T-cell (primary cell): ENCODE results near the gene ERG. TPM values are rescaled to one million over a fixed set of nuclear protein-coding genes. Genes with fewer than 3 reads are reported as not detected.

Experiments used
- ATAC-seq, 4 experiments: fragments of 200-7000 bp in 3 of 4; fragments of 150-1000 bp in 1 of 4; cut with Tn5 transposase; replicated peaks in 1 of 4; 1 replicate in 3 of 4; 2 replicates in 1 of 4; pipeline ENCODE4 v1.10.0; 2021; ENCODE audit warnings: moderate library complexity in 3 of 4, mild to moderate bottlenecking in 2 of 4, moderate number of reproducible peaks in 1 of 4
- CTCF ChIA-PET, 2 donors: fragments of 300-600 bp; sonication (Branson Sonifier 250); formaldehyde crosslinking; loops; one replicate each; lab custom pipeline; 2022; ENCODE audit warnings: antibody characterized with exemption in 2 of 2; lab: Charles Lee
- POLR2A ChIA-PET, 2 donors: fragments of 300-600 bp; sonication (Branson Sonifier 250); formaldehyde crosslinking; loops; one replicate each; lab custom pipeline; 2022; ENCODE audit warnings: antibody characterized with exemption in 2 of 2; lab: Charles Lee
- DNase-seq, 35 experiments: peaks; one replicate each; pipeline versions ENCODE4 v3.0.0 to v3.0.0-alpha.2; 2013 to 2023
- H3K27ac ChIP-seq: one replicate; pipeline ENCODE4 v1.5.1; 2013; ENCODE audit warnings: low read length
- H3K27me3 ChIP-seq, 2 experiments: replicated peaks in 1 of 2; 1 replicate in 1 of 2; 2 replicates in 1 of 2; pipeline versions ENCODE4 v1.6.1 to v1.7.0; 2013; ENCODE audit warnings: low read length in 1 of 2, mixed read lengths in 1 of 2; ENCODE audit not compliant: control insufficient read depth in 2 of 2, insufficient read depth in 2 of 2; ENCODE audit errors: extremely low read depth in 1 of 2
- H3K36me3 ChIP-seq, 2 donors: 1 replicate in 1 of 2; 2 replicates in 1 of 2; pipeline versions ENCODE4 v1.6.1 to v1.7.0; 2013; ENCODE audit warnings: low read length in 1 of 2; ENCODE audit not compliant: control insufficient read depth in 2 of 2, insufficient read depth in 1 of 2; ENCODE audit errors: extremely low read depth in 1 of 2
- H3K4me1 ChIP-seq, 2 experiments: 1 replicate in 1 of 2; 2 replicates in 1 of 2; pipeline versions ENCODE4 v1.6.1 to v1.7.0; 2013; ENCODE audit warnings: low read length in 2 of 2, mixed read lengths in 1 of 2; ENCODE audit not compliant: insufficient read depth in 2 of 2, control insufficient read depth in 1 of 2; ENCODE audit errors: extremely low read depth in 1 of 2
- H3K4me3 ChIP-seq, 2 donors: 1 replicate in 1 of 2; 2 replicates in 1 of 2; pipeline versions ENCODE4 v1.5.1 to v1.7.0; 2013; ENCODE audit warnings: mild to moderate bottlenecking in 2 of 2, low read length in 1 of 2, moderate library complexity in 1 of 2; ENCODE audit not compliant: control insufficient read depth in 1 of 2; ENCODE audit errors: extremely low read depth in 1 of 2
- H3K9me3 ChIP-seq: 2 replicates; pipeline ENCODE4 v1.7.0; 2013
- H3K27ac Mint-ChIP-seq, 2 donors: one replicate each; pipeline ENCODE4 v1.8.0; 2020 to 2021; ENCODE audit warnings: mild to moderate bottlenecking in 2 of 2, mixed read lengths in 2 of 2
- H3K27me3 Mint-ChIP-seq, 2 donors: one replicate each; pipeline ENCODE4 v1.8.0; 2021 to 2022; ENCODE audit warnings: mixed read lengths in 2 of 2
- H3K36me3 Mint-ChIP-seq: one replicate; pipeline ENCODE4 v1.8.0; 2021; ENCODE audit warnings: mixed read lengths
- H3K4me1 Mint-ChIP-seq, 3 donors: one replicate each; pipeline ENCODE4 v1.8.0; 2020 to 2022; ENCODE audit warnings: mixed read lengths in 3 of 3, mild to moderate bottlenecking in 1 of 3
- H3K4me3 Mint-ChIP-seq, 3 donors: one replicate each; pipeline ENCODE4 v1.8.0; 2020 to 2022; ENCODE audit warnings: mild to moderate bottlenecking in 3 of 3, mixed read lengths in 3 of 3, moderate library complexity in 3 of 3
- H3K9me3 Mint-ChIP-seq, 3 donors: one replicate each; pipeline ENCODE4 v1.8.0; 2020 to 2022; ENCODE audit warnings: mixed read lengths in 3 of 3
- WGBS: methylation state at CpG from one replicate; pipeline ENCODE4 v1.1.5; 2013; ENCODE audit warnings: missing lambda C conversion rate; ENCODE audit not compliant: insufficient coverage; 5-methylcytosine and 5-hydroxymethylcytosine counted together
- total RNA-seq, 35 experiments: library from RNA in 6 of 35; stranded (reverse) in 6 of 35; fragments of 120-200 nt in 1 of 35; gene quantifications; one replicate each; pipeline versions ENCODE4 v1.2.1 to v1.2.4 and lab custom pipeline; 2013 to 2026

Gene ERG
- total RNA-seq, 5 donors from 2014 or later (not counting 1 experiment from before 2014, with no cell fraction given) = 0.54 to 1.5 (median 0.85) TPM; not detected in 1

DNA sequence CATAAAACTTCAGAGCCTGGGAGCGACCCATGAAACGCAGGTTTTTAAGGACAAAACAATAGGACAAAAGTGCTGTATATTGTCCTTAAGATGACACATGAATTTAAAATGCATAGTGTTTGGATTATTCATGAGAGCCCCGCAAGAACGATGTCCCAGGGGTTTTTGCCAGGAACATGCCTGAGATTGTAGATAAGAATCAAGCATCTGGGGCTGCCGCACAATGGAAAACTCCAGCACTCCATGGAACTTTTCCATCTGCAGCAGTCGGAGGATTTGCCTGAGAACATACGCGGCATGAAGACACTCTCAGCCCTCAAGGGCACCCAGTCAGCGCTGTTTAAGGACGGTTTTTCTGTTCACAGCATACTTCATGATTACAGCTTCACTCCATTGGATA lies 5.3 kb upstream of the ERG start:
- H3K27ac Mint-ChIP-seq = no peak overlapping the region
- Histone ChIP-seq H3K27me3 (peaks cover 0 to 26% of the 10 kb centered on the region in 2 experiments), H3K9me3 (no peaks in the 10 kb centered on the region), H3K27ac (no peak overlapping the region), H3K4me3 (no peak overlapping the region), H3K4me1 (peaks cover 6 to 10% of the 10 kb centered on the region in 2 experiments), H3K36me3 (no peaks in the 10 kb centered on the region)
- no peaks in the 10 kb centered on the region for H3K36me3 Mint-ChIP-seq
- DNase-seq (no peak), ATAC-seq (no peak)
- H3K4me3 Mint-ChIP-seq = no peak overlapping the region
- peaks cover 7 to 9% (median 8%) of the 10 kb centered on the region in 3 donors for H3K4me1 Mint-ChIP-seq
- POLR2A ChIA-PET = no interaction called here
- peaks cover 36 to 44% of the 10 kb centered on the region in 2 donors for H3K27me3 Mint-ChIP-seq
- CTCF ChIA-PET = interaction anchor here in 1 of 2 donors (1.1 kb wide), 1 partner anchor 635 kb away, joined by 4 read pairs; no protein-coding TSS in a partner anchor
- WGBS = 100% methylated on average over 4 of the region's 10 CpGs
- H3K9me3 Mint-ChIP-seq = no peaks in the 10 kb centered on the region

DNA sequence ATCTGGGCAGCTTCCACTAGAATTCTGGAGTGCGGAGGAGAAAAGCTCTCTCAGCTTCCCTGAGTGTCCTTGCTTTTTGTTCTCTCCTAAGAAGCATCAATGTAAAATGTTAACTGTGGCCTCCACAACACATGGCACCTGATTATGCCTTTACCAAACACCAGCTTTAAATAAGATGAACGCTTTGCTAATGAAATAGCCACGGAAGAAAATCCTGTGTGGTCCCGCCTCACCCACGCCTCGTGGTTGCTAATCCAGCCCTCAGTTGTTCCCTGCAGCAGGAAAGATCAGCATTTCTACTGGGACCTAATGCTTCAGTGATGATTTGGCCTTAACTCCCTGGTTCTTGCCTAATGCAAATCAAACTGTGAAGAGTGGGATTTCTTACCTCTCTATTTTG lies 1.8 kb upstream of the ERG start:
- H3K9me3 ChIP-seq = no peaks in the 10 kb centered on the region
- peaks cover 42 to 51% of the 10 kb centered on the region in 2 donors for H3K27me3 Mint-ChIP-seq
- H3K36me3 Mint-ChIP-seq = no peaks in the 10 kb centered on the region
- H3K36me3 ChIP-seq = no peaks in the 10 kb centered on the region
- CTCF ChIA-PET = interaction anchor here in 1 of 2 donors (0.6 kb wide), 1 partner anchor 638 kb away, joined by 3 read pairs; no protein-coding TSS in a partner anchor
- POLR2A ChIA-PET = no interaction called here
- H3K4me3 Mint-ChIP-seq = no peak overlapping the region
- peaks cover 0 to 9% of the 10 kb centered on the region in 2 experiments for H3K27me3 ChIP-seq
- DNase-seq = no peak
- peaks cover 2 to 6% (median 5%) of the 10 kb centered on the region in 3 donors for H3K4me1 Mint-ChIP-seq
- 80% methylated on average over 5 of the region's 6 CpGs for WGBS
- no peak for ATAC-seq
- H3K4me1 ChIP-seq = peaks cover 0 to 2% of the 10 kb centered on the region in 2 experiments
- H3K27ac ChIP-seq = no peak overlapping the region
- no peak overlapping the region for H3K27ac Mint-ChIP-seq
- no peaks in the 10 kb centered on the region for H3K9me3 Mint-ChIP-seq
- H3K4me3 ChIP-seq = no peak overlapping the region

DNA sequence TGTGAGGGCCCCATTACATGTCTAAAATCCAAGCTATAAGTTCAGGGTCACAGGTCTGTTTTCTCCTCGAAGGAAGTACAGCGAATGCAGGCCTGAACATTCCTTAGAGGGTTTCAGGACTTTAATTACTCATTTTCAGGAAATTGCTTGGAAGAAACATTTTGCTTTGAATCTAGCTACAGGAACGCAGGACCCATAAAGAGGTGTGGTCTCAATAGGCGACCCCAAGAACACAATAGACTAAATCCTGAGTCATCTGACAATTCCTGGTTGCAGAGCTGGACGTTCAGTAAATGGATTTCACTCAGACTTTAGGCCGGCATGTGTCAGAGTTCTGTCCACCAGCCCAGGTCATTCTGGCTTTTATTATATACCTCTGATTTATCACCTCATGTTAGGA lies 1.0 kb upstream of the ERG start:
- Histone ChIP-seq H3K36me3 (no peaks in the 10 kb centered on the region), H3K27ac (no peak overlapping the region), H3K4me3 (no peak overlapping the region), H3K27me3 (peaks cover 0 to 12% of the 10 kb centered on the region in 2 experiments), H3K4me1 (peaks cover 0 to 2% of the 10 kb centered on the region in 2 experiments), H3K9me3 (no peaks in the 10 kb centered on the region)
- CTCF ChIA-PET = interaction anchor here in 1 of 2 donors (0.7 kb wide), 1 partner anchor 269 kb away, joined by 6 read pairs; no protein-coding TSS in a partner anchor
- Mint-ChIP-seq H3K9me3 (no peaks in the 10 kb centered on the region), H3K4me3 (no peak overlapping the region), H3K27me3 (peaks cover 42 to 51% of the 10 kb centered on the region in 2 donors), H3K27ac (no peak overlapping the region), H3K36me3 (no peaks in the 10 kb centered on the region), H3K4me1 (peaks cover 2 to 6% (median 5%) of the 10 kb centered on the region in 3 donors)
- 60% methylated on average over 3 of the region's 6 CpGs for WGBS
- POLR2A ChIA-PET = no interaction called here
- no peak for ATAC-seq
- no peak for DNase-seq

DNA sequence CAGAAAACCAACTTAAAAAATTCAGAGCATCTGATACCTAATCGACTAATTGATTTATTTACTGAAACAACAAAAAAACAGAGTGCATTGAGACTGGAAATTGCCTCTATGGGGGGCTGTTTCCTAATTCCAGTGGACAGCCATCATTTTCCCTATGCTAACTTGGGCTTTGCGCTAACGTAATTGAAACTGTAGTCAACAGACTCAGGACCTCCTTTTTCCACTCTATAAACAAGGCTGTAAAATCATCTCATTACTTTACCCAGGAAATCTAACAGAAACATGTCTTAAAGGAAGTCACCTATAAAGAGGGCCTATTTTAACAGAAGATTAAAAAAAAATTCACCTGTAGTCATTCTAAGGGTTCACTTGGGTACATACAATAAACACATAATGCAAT lies 2.1 kb downstream of the ERG start:
- Histone ChIP-seq H3K36me3 (no peaks in the 10 kb centered on the region), H3K9me3 (no peaks in the 10 kb centered on the region), H3K27me3 (peaks cover 0 to 13% of the 10 kb centered on the region in 2 experiments), H3K4me3 (no peak overlapping the region), H3K4me1 (peaks cover 0 to 2% of the 10 kb centered on the region in 2 experiments), H3K27ac (no peak overlapping the region)
- H3K9me3 Mint-ChIP-seq = no peaks in the 10 kb centered on the region
- DNase-seq (no peak), ATAC-seq (no peak)
- peaks cover 46 to 57% of the 10 kb centered on the region in 2 donors for H3K27me3 Mint-ChIP-seq
- POLR2A ChIA-PET = no interaction called here
- no peak overlapping the region for H3K4me3 Mint-ChIP-seq
- H3K4me1 Mint-ChIP-seq = peaks cover 2 to 6% (median 5%) of the 10 kb centered on the region in 3 donors
- H3K36me3 Mint-ChIP-seq = no peaks in the 10 kb centered on the region
- no CpG with 5 or more reads among the region's 3 CpGs for WGBS
- no peak overlapping the region for H3K27ac Mint-ChIP-seq
- CTCF ChIA-PET = no interaction called here

DNA sequence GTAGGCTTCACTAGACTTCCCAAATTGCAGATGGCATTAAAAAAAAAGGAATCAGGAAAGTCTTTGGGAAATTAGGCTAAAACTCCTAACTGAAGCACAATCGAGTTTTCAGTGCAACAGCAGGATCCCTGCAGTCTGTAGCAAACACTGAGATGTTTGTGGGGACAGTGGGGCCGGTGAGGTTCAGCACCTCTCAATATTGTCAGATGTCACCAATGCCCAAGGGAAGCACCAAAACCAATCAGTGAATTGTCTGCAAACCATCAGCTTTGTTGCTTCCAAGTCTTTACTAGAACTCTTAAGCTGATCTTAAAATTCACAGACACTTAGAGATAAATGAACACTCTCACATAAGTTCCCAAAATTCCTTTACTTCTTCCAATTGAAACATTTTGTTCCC lies 2.6 kb downstream of the ERG start:
- Histone ChIP-seq H3K4me3 (no peak overlapping the region), H3K4me1 (peaks cover 0 to 2% of the 10 kb centered on the region in 2 experiments), H3K9me3 (no peaks in the 10 kb centered on the region), H3K27me3 (peaks cover 0 to 12% of the 10 kb centered on the region in 2 experiments), H3K27ac (no peak overlapping the region), H3K36me3 (no peaks in the 10 kb centered on the region)
- ChIA-PET POLR2A (no interaction called here), CTCF (no interaction called here)
- H3K27ac Mint-ChIP-seq = no peak overlapping the region
- H3K36me3 Mint-ChIP-seq = no peaks in the 10 kb centered on the region
- no peaks in the 10 kb centered on the region for H3K9me3 Mint-ChIP-seq
- H3K27me3 Mint-ChIP-seq = peaks cover 48 to 58% of the 10 kb centered on the region in 2 donors
- H3K4me1 Mint-ChIP-seq = peaks cover 2 to 6% (median 5%) of the 10 kb centered on the region in 3 donors
- no peak overlapping the region for H3K4me3 Mint-ChIP-seq
- WGBS = 14% methylated on average over 1 of the region's 2 CpGs
- ATAC-seq (no peak), DNase-seq (no peak)

DNA sequence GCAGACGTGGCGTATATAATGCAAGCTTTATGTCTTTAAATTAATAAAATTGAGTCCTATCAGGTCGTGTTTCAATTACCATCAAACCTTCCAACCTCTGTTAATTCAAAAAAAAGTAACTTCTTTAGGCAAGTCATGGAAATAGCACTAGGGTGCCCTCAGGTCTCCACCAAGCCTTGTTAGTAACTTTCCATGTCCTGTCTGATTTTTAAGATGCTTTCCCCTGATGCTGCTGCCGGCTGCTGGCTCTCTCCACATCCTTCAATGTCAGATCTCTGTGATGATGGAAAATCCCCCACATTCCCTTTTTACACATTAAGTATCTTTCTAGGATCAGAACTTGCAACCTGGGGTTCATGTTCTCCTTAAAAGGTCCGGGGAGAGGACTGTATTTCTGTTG lies 3.0 kb downstream of the ERG start:
- ATAC-seq (no peak), DNase-seq (no peak)
- Mint-ChIP-seq H3K9me3 (no peaks in the 10 kb centered on the region), H3K4me3 (no peak overlapping the region), H3K27me3 (peaks cover 48 to 56% of the 10 kb centered on the region in 2 donors), H3K36me3 (no peaks in the 10 kb centered on the region), H3K27ac (no peak overlapping the region), H3K4me1 (peaks cover 2 to 6% (median 5%) of the 10 kb centered on the region in 3 donors)
- peaks cover 0 to 17% of the 10 kb centered on the region in 2 experiments for H3K27me3 ChIP-seq
- CTCF ChIA-PET = interaction anchor here in 1 of 2 donors (0.7 kb wide), 1 partner anchor 649 kb away, joined by 4 read pairs; no protein-coding TSS in a partner anchor
- WGBS = 40% methylated on average over 1 of the region's 5 CpGs
- H3K4me3 ChIP-seq = no peak overlapping the region
- H3K36me3 ChIP-seq = no peaks in the 10 kb centered on the region
- H3K4me1 ChIP-seq = peaks cover 0 to 2% of the 10 kb centered on the region in 2 experiments
- H3K9me3 ChIP-seq = no peaks in the 10 kb centered on the region
- H3K27ac ChIP-seq = no peak overlapping the region
- POLR2A ChIA-PET = no interaction called here
